ENCODE measurements around the gene SNX27. TPM values are rescaled to one million over a fixed set of nuclear protein-coding genes. Genes with fewer than 3 reads are reported as not detected.
"Not testable (repeated sequence)": the region's sequence is repeated elsewhere in the genome, so short reads cannot be mapped to it uniquely, and the experiment has no call there.

Gene SNX27
- 13.2 and 25.3 TPM in 2 replicates for total RNA-seq (2014; rRNA removed; shearing (Covaris generic))

DNA sequence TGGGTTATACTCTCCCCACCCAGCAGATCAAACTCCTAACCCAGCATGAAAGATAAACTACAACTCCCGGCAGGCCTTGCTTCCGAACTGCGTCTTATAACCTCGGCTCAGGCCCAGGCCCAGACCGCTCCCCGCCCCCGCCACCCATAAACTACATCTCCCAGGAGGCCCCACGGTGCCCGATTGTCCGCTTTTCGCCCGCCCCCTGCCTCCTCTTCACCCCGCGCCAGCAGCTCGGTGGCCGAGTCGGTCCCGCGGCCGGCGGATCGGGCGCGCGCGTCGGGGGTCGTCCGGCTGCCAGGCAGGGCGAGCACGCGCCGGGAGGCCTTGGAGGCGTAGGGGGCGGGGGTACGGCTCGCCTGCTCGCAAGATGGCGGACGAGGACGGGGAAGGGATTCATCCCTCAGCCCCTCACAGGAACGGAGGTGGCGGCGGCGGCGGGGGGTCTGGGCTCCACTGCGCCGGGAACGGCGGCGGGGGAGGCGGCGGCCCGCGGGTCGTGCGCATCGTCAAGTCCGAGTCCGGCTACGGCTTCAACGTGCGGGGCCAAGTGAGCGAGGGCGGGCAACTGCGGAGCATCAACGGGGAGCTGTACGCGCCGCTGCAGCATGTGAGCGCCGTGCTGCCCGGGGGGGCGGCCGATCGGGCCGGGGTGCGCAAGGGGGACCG lies at the start of gene SNX27:
TSS of gene SNX27 (plus strand) at position 219 of the 669 bp plus-strand sequence. CDS start at position 371, 152 bp downstream.
- DNase-seq (ENCODE audit: low read depth), result peak; percentile 95

DNA sequence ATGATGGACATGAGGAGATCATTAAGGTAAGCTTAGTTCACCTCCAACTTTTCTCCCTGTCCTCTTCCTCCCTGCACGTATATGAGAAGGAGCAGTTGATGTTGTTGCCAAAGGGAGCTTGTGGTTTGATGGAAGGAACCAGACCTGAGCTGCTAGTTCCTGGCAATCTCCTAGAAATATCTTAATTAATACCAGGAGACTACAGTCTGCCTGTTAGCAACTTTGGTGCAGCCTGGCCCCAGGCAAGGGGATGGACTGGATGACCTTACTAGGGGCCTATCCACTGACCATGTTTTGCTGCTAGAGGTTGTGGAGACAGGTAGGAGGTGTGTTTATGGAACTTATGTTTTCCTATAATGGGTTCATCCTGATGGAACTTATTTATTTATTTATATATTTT lies 49.2 kb upstream of the SNX27 start:
- DNase-seq (ENCODE audit: low read depth), result no peak

DNA sequence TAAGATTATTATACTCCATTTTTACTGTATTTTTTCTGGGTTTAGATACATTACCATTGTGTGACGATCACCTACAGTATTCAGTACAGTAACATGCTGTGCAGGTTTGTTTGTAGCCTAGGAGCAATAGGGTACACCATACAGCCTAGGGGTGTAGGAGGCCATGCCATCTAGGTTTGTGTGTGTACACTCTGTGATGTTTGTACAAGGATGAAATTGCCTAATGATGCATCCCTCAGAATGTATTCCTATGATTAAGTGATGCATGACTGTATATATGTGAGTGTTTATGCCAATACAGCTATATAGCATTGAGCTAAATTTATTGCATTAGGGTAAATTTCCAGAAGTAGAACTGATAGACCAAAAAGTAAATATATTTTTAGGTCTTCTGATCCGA lies 48.5 kb upstream of the SNX27 start:
- DNase-seq (ENCODE audit: low read depth), result no peak

DNA sequence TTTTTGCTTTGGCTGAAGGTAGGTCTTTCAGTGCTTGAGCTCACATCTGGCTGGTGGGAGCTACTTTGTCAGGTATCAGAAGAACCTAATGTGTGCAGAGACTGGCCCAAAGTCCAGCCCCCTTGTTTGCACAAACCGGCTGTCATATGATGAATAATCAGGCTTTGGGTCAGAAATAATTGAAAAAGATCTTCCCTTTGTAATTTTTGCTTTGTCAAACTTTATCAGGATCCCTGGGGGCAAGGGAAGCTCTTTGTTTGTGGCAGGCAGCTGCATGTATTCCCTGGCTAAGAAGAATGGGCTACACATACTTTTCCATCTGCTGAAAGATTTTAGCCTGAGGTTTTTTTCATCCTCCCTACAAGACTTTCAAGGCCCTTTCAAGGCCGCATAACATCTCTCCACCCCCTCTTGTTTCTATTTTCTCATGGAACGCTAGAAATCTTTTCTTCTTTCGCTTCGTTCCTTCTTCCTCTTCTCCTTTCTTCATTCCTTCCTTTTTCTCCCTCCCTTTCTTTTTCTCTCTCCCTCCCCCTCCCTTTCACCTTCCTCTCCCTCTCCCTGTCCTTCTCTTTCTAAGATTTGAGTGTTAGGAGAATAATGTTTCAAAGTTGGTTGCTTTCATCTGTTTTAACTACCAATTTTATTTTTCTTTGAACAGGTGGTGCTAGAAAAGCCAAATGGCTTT lies 46.2 kb upstream of the SNX27 start:
- DNase-seq (ENCODE audit: low read depth), result no peak

DNA sequence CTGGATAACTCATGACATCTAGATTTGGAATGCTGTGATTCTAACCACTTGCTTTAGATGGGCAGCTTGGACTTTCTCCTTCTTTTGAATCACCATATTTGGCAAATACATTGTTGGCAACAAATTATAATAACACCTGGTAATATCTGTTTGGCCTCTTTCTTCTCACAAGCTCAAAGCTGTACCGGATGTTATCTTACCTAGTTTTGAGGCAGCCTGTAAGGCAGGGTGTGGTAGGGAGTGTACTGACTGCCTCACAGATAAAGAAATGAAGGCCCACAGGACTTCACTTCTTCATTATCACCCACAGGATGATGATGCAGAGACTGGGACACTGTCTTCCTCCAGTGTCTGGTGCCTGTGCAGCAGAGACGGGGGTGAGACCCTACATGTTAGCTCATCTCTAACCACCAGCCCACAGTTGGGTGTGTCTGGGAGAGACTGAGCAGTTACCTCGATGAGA lies 43.2 kb upstream of the SNX27 start:
- no peak for DNase-seq (ENCODE audit: low read depth)

DNA sequence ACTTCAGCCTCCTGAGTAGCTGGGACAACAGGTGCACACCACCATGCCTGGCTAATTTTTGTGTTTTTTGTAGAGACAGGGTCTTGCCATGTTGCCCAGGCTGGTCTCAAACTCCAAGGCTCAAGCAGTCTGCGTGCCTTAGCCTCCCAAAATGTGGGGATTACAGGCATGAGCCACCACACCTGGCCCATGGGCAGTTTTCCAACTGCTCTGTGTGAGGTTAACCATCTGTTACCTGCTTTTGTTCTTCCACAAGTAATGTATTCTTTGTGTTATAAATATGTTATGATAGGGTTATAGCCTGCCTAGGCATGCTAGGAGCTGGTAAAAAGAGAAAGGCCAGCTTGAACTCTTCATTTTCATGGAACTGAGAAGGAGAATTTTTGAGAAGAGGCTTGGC lies 41.0 kb upstream of the SNX27 start:
- no peak for DNase-seq (ENCODE audit: low read depth)

DNA sequence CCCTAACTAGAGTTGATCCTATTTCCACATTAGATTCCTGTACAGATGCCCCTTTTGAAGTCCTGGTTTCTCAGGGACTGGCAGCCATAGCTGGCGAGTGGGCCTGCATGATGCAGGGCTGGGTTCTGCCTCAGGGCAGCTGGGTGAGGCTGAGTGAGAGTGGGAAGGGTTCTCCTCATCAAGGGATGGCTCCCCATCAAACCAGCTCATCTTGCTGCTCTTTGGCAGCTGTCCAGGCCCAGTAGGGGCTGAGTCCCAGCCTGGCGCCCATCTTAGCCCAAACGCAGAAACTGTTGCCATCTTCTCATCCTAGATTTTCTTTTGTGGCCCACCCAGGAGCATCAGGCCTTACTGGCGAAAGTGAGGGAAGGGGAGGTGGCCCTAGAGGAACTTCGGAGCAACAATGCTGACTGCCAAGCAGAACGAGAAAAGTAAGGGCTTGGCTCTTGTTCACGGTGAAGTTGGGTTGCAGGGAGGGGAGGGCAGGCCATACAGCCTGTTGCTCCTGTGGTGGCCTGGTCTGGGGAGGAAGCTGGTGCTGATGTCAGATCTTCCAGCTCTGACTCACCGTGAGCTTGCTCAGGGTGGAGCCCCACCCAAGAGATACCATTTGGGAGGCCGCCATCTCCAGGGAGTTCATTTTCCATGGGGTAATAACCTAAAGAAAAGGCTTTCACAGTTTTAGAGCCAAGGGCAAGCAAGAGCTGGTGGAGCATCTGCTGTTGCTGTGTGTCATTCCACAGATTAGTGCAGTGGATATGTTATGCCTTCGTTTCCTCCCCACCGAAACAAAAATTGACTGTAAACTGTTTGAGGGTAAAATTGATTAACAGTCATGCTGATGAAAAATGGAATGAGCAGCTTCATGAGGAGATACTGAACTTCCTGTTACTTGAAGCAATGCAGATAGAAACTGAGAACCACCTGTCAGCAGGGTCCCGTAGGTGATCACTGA lies 37.0 kb upstream of the SNX27 start:
- DNase-seq (ENCODE audit: low read depth), result peak; percentile 89

DNA sequence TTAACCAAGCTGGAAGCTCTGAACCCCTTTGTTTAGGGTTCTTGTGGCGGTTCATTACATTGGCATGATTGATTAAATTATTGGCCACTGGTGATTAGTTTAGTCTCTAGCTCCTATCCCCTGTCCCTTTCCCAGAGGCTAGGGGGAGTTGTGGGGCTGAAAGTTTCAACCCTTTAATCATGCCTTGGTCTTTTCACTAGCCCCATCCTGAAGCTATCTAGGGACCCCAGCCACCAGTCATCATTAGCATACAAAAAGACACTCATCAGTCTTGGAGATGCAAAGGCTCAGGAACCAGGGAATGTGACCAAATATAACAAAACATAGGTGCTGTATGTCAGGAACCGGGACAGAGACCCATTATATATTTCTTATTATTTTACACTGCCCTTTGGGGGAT lies 34.7 kb upstream of the SNX27 start:
- DNase-seq (ENCODE audit: low read depth), result no peak

DNA sequence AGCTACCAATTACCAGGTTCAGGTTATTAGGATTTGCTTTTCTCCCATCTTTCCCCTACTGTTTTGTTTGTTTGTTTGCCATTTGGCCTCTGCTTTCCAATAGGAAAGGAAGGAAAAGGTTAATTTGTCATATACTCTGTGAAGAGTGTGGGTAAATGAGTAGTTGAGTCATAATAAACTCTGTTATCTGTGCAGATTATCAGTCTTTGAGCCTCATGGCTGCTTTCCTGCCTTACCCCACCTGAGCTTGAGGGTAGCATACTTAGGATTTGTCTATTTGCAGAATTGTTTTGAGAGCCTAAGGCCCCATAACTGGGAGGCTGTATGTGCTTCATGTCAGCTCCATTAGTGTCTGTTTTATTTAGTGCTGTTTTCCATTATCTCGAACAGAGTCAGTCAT lies 32.9 kb upstream of the SNX27 start:
- peak; percentile 19 for DNase-seq (ENCODE audit: low read depth)

DNA sequence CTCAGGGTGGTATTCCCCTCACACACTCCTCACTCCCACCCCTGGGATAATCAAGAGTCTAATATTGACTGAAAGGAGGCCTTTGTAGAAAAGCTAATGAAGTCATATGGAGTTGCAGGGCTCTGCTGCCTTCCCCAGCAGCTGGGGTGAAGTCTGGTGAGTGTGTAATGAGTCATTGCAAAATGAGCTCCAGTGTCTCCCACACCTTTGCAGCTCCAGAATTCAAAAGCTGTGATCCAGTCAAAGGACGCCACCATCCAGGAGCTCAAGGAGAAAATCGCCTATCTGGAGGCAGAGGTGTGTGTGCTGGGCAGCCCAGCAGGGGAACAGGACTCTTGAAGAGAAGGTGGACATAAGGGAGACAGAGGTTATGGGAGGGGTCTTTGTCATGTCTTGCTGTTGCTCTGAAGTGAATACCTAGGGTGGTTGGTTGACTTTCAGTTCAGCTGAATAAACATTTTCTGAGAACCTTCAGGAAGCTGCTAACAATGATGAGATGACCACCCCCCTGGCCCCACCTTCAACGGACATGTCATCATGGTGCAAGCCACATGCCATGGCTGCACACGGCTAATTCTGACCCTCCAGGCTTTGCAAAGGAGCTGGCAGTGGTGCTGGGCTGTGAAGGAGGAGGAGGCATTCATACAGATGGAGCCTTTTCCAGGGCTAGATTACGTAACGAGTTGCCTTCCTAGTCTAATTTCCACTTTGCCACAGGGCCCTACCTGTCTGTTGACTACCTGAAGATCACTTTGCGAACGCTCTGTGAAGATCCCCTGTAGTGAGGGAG lies 32.2 kb upstream of the SNX27 start:
- DNase-seq (ENCODE audit: low read depth), result peak; percentile 74

DNA sequence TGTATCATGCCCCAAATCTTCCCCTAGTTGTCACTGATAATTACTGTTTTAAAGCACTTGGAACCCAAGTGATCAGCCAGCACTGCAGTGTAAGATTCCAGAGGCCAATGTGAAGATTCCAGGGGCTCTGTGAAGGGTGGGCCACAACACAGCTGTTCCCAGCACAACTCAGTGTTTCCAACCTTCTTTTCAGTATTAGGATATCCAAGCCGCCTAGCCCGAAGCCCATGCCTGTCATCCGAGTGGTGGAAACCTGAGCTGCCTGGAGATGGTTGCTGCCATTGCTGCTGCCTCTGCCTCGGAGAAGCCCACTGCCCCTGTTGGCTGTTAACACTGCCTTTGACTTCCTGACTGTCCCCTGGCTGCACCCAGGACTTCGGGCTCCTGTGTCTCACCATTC lies 30.4 kb upstream of the SNX27 start:
- DNase-seq (ENCODE audit: low read depth), result no peak

DNA sequence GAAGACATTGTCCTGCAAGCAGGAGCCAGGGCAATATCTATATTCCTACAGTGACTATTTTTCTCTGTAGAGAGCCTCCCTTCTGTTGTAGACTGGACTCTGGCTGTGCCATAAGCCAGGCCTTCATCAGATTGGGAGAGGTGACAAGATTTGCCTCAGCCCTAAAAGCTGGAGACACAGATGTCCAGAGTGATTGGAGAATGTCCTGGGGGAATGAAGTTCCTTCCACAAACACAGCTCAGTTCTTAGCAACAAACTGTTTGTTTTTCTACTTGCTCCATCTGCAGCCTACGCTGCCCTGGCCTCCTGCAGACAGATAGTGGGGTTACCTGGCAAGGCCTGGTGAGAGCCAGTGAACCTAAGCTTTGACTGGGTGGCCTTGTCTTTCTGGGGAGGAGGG lies 29.9 kb upstream of the SNX27 start:
- no peak for DNase-seq (ENCODE audit: low read depth)

DNA sequence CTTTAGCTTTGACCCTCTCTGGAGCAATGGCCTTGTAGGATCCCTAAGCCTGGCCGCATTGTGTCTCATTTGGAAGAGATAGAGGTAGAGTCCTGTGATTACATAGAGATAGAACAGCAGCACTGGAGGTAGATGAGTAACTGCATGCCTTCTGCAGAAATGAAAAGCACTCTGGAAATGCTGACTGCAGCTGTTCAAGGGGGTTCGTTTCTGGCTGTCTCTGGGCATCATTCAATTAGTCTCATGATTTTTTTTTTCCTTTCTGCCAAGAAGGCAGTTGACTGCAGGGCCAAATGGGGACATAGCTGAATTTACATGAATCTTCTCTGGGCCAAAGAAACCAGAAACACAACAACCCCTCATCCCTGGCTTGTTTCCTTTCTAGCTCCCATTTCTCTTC lies 28.1 kb upstream of the SNX27 start:
- no peak for DNase-seq (ENCODE audit: low read depth)

DNA sequence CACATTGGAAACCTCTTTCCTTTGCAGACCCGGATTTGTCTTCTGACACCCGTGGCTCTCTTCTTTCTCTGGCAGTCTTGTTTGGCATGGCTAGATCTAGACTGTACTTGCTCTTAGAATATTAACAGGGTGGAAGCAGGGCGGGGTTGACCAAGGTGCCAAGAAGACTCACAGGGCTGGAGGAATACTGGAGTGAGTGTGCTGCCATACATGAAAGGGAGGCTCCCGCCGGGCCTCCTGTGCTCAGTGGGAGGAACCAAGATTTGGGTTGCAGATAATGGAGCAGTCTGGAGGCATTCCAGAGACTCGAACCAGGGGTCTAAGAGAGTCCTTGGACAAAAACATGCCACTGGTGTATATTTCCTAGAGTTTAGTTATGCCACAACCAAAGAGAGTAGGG lies 27.6 kb upstream of the SNX27 start:
- no peak for DNase-seq (ENCODE audit: low read depth)

DNA sequence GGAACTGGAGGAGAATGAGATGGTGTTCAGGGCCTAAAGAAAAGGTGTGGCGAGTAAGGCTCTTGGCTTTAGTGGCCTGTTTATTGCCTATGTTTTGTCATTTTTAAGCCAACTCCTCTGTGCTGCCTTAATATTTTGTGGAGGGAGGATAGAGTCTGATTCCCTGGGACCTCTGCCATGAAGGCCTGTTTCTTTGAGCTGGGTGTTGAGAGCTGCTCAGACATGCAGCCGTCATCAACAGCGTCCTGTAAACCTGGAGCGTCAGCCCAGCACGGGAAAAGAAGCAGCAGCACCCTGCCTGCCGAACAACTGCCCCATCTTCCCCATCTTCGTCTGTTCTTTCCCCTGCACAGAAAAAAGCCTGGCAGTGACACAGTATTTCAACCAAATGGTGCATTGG lies 27.1 kb upstream of the SNX27 start:
- no peak for DNase-seq (ENCODE audit: low read depth)

DNA sequence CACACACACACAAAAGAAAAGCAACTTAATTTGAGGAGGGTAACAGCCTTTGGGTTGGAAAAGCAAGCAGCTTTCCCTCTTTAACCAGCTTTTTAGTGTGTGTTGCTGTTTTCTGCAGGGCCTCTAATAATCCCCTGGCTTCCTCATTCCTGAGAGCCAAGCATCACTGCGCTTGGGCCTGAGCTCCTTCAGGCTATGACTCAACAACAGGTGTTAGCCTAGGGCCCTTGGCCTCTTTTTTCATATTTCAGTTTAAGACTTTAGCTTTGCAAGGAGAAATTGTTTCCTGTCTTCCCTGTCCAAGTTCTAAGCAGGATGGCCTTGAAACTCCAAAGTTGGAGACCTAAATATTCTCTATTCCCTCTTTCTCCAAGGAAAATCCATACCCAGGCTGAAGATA lies 26.2 kb upstream of the SNX27 start:
- DNase-seq (ENCODE audit: low read depth), result peak; percentile 67

DNA sequence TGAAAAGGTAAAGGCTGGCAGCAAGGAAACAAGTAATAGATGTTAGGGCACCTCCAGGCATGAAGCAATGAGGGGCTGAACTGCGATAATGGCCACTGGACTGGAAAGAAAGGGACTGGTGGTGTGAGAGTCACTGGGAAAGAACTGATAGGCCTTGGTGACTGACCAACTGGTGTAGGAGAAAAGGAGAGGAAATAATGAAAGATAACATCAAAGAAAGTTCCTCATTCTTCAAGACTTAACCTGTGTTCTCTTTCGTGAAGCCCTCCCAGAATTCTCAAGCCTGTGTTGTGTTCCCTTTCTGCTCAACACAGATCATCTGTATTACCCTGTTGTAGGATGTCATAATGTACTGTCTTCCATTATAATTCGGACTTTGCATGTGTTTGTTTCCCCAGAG lies 20.9 kb upstream of the SNX27 start:
- DNase-seq (ENCODE audit: low read depth), result no peak

DNA sequence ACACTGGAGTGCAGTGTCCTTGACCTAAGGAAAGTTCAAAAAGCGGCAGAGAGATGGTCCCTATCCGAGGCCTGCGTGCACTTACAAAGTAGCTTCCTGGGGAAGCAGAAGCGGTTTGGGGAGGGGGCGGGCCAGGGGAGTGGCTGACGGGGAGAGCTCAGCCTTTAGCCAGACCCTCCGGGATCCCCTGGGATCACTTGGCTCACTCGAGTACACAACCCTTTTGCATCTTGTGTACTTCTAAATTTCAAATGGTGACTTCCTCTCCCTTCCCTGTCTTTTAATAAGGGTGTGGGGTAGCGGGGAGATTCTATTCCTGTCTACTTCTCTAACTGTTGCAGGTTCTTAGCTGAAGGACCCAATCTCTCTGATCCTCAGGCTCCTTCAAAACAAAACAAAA lies 18.1 kb upstream of the SNX27 start:
- no peak for DNase-seq (ENCODE audit: low read depth)

DNA sequence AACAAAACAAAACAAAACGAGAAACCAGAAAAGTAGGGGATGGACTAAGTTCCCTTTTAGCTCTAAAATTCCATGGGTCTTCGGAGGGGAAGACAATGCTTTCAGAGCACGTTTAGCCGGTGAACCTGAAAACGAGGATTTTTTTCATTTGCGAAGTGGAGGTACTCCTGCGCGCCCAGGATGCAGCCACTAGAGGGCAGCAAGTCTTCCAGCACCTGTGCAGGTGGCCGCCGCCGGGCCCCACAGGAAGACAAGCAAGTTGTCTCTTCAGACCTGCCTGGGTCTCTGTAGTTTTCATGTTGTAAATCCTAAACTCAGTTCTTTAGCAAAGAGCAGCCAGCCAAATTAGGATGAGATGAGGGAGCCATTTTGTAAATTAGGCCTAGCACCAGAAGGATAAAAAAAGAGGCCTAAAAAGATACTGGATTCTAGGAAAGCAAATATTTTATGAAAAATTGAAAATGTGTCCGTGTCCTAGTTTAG lies 17.7 kb upstream of the SNX27 start:
- peak; percentile 71 for DNase-seq (ENCODE audit: low read depth)

DNA sequence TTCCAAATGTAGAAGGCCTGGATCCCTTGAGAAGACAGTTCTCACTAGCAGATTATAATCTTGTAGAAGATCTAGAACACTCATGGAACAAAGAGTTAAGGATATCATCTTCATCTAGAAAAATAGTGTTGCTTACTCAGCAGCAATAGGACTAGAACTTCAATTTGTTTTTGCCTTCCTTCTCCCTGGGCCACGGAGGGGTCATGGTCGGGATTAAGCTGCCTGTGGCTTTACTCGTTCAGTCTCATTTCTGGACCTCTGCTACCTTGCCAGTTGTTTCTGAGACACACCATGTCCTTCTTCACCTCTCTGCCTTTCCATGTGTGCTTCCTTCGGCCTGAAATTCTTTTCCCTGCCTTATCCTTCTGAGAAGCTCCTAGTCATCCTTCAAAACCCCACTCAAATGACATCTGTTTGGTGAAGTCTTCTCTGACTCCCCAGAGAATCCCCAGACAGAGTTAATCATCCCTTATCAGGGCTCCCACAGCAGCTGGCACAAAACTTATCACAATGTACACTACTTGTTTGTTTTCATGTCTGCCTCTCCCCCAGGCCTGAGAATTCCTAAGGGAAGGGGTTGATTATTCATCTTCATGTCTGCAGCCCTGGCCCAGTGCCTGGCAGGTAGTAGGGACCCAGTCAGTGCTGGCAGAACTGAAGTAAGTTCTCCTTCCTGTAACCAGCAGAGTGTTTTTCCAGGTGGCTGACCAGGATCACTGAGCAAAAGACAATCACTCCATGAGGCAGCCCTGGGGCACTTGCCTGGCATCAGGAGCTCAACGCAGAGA lies 15.5 kb upstream of the SNX27 start:
- peak; percentile 93 for DNase-seq (ENCODE audit: low read depth)

DNA sequence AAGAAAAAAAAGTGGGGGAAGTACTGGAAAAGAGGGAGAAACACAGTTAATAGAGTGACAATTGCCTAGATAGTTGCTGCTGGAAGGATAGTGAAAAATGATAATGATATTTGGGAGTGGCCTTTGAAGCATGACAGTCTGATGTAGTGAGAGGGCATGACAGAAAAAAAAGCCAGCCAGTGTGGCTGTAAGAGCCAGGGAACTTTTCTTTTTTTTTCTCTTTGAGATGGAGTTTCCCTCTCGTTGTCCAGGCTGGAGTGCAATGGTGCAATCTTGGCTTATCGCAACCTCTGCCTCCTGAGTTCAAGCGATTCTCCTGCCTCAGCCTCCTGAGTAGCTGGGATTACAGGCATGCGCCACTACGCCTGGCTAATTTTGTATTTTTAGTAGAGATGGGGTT lies 9.3 kb upstream of the SNX27 start:
- DNase-seq (ENCODE audit: low read depth), result not testable (repeated sequence)
